KMS-11 (cell line): ENCODE measurements around the gene SAMHD1.
"Not testable (repeated sequence)": the region's sequence is repeated elsewhere in the genome, so short reads cannot be mapped to it uniquely, and the experiment has no call there.

Experiments
- H2AFZ ChIP-seq: fragments of 200-600 bp; sonication (generic); 2 replicates; pipeline ENCODE4 v1.6.1; 2016; ENCODE audit warnings: antibody characterized with exemption, mixed run types, low read depth
- H3K27ac ChIP-seq: fragments of 200-600 bp; sonication (generic); 2 replicates; pipeline ENCODE4 v1.6.1; 2016; ENCODE audit warnings: mild to moderate bottlenecking, mixed run types
- H3K27me3 ChIP-seq: fragments of 200-600 bp; sonication (generic); 2 replicates; pipeline ENCODE4 v1.6.1; 2017; ENCODE audit warnings: mild to moderate bottlenecking, low read depth, mixed run types, moderate library complexity; ENCODE audit not compliant: insufficient read depth
- H3K36me3 ChIP-seq: fragments of 200-600 bp; sonication (generic); 2 replicates; pipeline ENCODE4 v1.6.1; 2017; ENCODE audit warnings: mild to moderate bottlenecking, mixed run types; ENCODE audit not compliant: insufficient read depth
- H3K4me1 ChIP-seq: fragments of 200-600 bp; sonication (generic); 2 replicates; pipeline ENCODE4 v1.6.1; 2016; ENCODE audit warnings: mild to moderate bottlenecking, low read depth, mixed run types; ENCODE audit not compliant: poor library complexity, severe bottlenecking
- H3K4me2 ChIP-seq: fragments of 200-600 bp; sonication (generic); 2 replicates; pipeline ENCODE4 v1.7.0; 2016; ENCODE audit warnings: mild to moderate bottlenecking, mixed run types
- H3K4me3 ChIP-seq: fragments of 200-600 bp; sonication (generic); IDR thresholded peaks from 2 replicates; pipeline ENCODE4 v1.6.1; 2017; ENCODE audit warnings: low read depth, low read length, mixed read lengths; ENCODE audit not compliant: insufficient read depth
- H3K79me2 ChIP-seq: fragments of 200-600 bp; sonication (generic); 2 replicates; pipeline ENCODE4 v1.6.1; 2016; ENCODE audit warnings: low read depth, mixed run types; ENCODE audit not compliant: insufficient read depth
- H3K9ac ChIP-seq: fragments of 200-600 bp; sonication (generic); 2 replicates; pipeline ENCODE4 v1.6.1; 2016; ENCODE audit warnings: mild to moderate bottlenecking, mixed run types
- H4K20me1 ChIP-seq: fragments of 200-600 bp; sonication (generic); 2 replicates; pipeline ENCODE4 v1.6.1; 2016; ENCODE audit warnings: mild to moderate bottlenecking, mixed run types; ENCODE audit not compliant: insufficient read depth
- TF ChIP-seq, protein P1 (sequence below): fragments of 200-600 bp; sonication (generic); conservative IDR thresholded peaks from 2 replicates; pipeline ENCODE4 v1.6.1; 2017; ENCODE audit warnings: low read depth, mild to moderate bottlenecking, antibody characterized with exemption, low read length, moderate library complexity, mixed read lengths

The SAMHD1 gene

DNA sequence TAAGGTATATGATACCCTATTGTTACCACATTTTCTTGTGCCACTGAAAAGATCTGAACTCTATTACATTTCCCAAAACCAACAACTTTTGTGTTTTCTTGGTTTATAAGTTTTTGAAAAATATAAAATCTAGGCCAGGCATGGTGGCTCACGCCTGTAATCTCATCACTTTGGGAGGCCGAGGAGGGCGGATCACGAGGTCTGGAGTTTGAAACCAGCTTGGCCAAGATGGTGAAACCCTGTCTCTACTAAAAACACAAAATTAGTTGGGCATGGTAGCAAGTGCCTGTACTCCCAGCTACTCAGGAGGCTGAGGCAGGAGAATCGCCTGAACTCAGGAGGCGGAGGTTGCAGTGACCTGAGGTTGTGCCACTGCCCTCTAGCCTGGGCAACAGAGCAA, 34.3 kb downstream of the SAMHD1 start:
- Histone ChIP-seq H2AFZ (no peak overlapping the region), H4K20me1 (no peaks in the 10 kb centered on the region), H3K27ac (no peak overlapping the region), H3K9ac (no peak overlapping the region), H3K4me2 (no peak overlapping the region), H3K36me3 (no peaks in the 10 kb centered on the region), H3K4me3 (no peak overlapping the region), H3K27me3 (no peaks in the 10 kb centered on the region), H3K4me1 (peaks cover 6% of the 10 kb centered on the region), H3K79me2 (no peaks in the 10 kb centered on the region)
- TF ChIP-seq, protein P1, sequence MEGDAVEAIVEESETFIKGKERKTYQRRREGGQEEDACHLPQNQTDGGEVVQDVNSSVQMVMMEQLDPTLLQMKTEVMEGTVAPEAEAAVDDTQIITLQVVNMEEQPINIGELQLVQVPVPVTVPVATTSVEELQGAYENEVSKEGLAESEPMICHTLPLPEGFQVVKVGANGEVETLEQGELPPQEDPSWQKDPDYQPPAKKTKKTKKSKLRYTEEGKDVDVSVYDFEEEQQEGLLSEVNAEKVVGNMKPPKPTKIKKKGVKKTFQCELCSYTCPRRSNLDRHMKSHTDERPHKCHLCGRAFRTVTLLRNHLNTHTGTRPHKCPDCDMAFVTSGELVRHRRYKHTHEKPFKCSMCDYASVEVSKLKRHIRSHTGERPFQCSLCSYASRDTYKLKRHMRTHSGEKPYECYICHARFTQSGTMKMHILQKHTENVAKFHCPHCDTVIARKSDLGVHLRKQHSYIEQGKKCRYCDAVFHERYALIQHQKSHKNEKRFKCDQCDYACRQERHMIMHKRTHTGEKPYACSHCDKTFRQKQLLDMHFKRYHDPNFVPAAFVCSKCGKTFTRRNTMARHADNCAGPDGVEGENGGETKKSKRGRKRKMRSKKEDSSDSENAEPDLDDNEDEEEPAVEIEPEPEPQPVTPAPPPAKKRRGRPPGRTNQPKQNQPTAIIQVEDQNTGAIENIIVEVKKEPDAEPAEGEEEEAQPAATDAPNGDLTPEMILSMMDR = no peak

DNA sequence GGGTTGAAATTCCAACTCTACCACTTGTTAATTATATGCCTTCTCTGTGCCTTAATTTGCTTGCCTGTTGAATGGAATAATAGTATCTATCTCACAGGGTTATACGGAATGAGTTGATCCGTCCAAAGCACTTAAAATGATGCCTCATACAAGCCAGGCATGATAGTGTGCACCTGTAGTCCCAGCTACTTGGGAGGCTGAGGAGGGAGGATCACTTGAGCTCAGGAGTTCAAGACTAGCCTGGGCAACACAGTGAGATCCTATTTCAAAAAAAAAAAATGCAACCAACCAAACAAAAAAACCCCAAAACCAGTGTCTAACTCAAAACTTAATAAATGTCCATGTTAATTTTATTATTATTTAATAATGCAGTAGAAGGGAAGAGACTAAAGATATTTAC, 35.3 kb downstream of the SAMHD1 start:
- TF ChIP-seq, protein P1 = no peak
- Histone ChIP-seq H3K4me2 (no peak overlapping the region), H3K79me2 (no peaks in the 10 kb centered on the region), H3K9ac (no peak overlapping the region), H3K27ac (no peak overlapping the region), H3K36me3 (no peaks in the 10 kb centered on the region), H4K20me1 (no peaks in the 10 kb centered on the region), H3K4me1 (peaks cover 6% of the 10 kb centered on the region), H2AFZ (no peak overlapping the region), H3K4me3 (no peak overlapping the region), H3K27me3 (no peaks in the 10 kb centered on the region)

DNA sequence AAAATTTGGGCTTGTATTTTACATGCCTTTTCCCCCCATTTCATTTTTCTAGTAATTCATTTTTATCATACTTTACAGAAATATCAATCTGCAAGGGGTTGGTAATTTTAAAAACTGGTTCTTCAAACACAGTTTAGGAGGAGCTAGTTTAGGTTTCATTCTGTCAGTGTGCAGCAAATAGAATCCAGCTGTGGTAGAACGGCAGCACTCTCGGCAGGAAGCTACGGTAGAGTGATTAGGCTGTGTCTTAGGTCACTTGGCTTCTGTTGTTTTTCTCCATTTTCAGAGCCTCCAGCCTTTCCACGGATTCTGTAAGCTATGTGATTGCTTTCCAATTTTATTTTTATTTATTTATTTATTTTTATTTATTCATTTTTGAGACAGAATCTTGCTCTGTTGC, 42.9 kb downstream of the SAMHD1 start:
- Histone ChIP-seq H2AFZ (no peak overlapping the region), H3K36me3 (no peaks in the 10 kb centered on the region), H3K27me3 (no peaks in the 10 kb centered on the region), H3K4me1 (no peaks in the 10 kb centered on the region), H3K27ac (no peak overlapping the region), H3K9ac (no peak overlapping the region), H3K79me2 (no peaks in the 10 kb centered on the region), H4K20me1 (no peaks in the 10 kb centered on the region), H3K4me3 (no peak overlapping the region), H3K4me2 (no peak overlapping the region)
- TF ChIP-seq, protein P1 = no peak

DNA sequence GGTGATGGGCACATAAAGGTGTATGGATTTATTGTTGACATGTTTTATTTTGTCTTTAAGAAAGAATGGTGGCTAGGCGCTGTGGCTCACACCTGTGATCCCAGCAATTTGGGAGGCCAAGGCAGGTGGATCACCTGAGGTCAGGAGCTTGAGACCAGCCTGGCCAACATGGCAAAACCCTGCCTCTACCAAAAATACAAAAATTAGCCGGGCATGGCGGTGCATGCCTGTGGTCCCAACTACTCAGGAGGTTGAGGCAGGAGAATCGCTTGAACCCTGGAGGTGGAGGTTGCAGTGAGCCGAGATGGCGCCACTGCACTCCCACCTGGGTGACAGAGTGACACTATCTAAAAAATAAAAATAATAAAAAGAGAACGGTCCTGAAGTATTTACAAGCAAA, 45.4 kb downstream of the SAMHD1 start:
- H2AFZ ChIP-seq, H3K27me3 ChIP-seq, H3K4me2 ChIP-seq, H3K4me3 ChIP-seq, H3K27ac ChIP-seq, H3K79me2 ChIP-seq, H4K20me1 ChIP-seq, H3K4me1 ChIP-seq, H3K9ac ChIP-seq, H3K36me3 ChIP-seq: not testable (repeated sequence)

DNA sequence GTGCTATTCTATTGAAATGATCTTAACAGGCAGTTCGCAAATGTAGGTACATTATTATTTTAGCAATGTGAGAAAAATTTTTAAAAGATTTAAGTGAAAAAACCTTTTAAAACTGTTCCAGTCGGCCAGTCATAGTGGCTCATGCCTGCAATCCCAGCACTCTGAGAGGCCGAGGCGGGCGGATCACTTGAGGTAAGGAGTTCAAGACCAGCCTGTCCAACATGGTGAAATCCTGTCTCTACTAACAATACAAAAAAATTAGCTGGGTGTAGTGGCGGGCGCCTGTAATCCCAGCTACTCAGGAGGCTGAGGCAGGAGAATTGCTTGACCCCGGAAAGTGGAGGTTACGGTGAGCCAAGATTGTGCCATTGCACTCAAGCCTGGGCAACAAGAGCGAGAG, 45.9 kb downstream of the SAMHD1 start:
- not testable (repeated sequence) for H3K4me2 ChIP-seq, H3K27me3 ChIP-seq, H3K4me3 ChIP-seq, H3K27ac ChIP-seq, H4K20me1 ChIP-seq, H3K9ac ChIP-seq, H3K4me1 ChIP-seq, H3K79me2 ChIP-seq, H2AFZ ChIP-seq, H3K36me3 ChIP-seq
